Measurements from ENCODE around the gene PROC.
"Not testable (repeated sequence)": the region's sequence is repeated elsewhere in the genome, so short reads cannot be mapped to it uniquely, and the experiment has no call there.

Gene PROC

DNA sequence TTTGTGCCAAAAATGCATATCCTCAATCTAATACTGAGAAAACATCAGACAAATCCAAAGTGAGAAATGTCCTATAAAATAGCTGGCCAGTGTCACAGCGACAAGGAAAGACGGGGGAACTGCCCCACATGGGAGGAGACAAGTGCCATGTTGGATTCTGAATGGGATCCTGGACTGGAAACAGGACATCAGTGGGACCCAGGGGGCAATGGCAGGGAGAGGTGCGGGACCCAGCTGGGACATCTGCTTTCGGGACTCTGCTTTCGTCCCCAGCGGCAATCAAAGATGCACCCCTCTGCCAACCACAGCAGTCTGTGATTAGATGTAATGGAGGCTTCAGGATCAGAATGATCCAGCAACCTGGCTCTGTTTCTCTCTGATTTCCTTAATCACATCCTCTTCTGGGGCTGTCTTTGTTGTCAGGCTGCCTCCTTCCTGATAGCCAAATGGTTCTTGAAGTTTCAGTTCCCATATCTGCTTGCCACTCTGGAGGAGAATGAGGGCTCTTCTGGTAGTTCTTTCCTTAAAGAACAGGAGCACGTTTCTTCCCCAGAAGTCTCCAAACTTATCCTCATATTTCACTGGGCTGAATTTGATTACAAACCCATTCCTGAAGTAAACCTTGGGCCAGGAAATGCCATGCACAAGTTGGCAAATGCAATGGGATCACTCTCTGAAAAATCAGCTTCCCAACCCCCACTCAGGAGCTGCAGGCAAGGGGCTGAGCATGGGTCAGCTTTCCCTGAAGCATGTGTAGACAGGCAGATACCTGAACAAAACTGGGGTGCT lies 13.6 kb upstream of the PROC start:
- no peaks in the 10 kb centered on the region for H3K36me3 Mint-ChIP-seq
- no peaks in the 10 kb centered on the region for H3K27me3 Mint-ChIP-seq
- H3K4me1 Mint-ChIP-seq (ENCODE audit: low read depth): peaks cover 8% of the 10 kb centered on the region
- no peak overlapping the region for H3K27ac Mint-ChIP-seq
- no peak overlapping the region for H3K4me3 Mint-ChIP-seq
- H3K9me3 Mint-ChIP-seq (ENCODE audit: low read depth): no peaks in the 10 kb centered on the region

DNA sequence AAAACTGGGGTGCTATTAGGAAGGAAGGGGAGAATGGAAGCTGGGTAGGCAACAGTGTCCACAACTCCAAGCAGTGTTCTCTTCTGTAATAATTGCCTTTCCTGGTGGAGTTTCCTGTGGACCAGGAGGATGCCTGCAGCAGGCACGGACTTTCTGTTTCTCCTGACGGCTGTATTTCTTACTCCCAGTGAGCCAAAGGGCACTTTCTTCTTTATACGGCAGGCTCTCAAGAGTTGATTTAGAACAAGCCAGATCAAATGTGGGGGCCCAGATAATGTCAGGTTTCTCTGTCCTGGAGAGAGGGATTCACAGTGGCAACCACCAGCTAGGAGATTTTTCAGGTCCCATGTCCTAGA lies 13.0 kb upstream of the PROC start:
- Mint-ChIP-seq H3K4me1 (ENCODE audit: low read depth) (peaks cover 12% of the 10 kb centered on the region), H3K4me3 (no peak overlapping the region), H3K9me3 (ENCODE audit: low read depth) (no peaks in the 10 kb centered on the region), H3K36me3 (no peaks in the 10 kb centered on the region), H3K27me3 (no peaks in the 10 kb centered on the region), H3K27ac (no peak overlapping the region)

DNA sequence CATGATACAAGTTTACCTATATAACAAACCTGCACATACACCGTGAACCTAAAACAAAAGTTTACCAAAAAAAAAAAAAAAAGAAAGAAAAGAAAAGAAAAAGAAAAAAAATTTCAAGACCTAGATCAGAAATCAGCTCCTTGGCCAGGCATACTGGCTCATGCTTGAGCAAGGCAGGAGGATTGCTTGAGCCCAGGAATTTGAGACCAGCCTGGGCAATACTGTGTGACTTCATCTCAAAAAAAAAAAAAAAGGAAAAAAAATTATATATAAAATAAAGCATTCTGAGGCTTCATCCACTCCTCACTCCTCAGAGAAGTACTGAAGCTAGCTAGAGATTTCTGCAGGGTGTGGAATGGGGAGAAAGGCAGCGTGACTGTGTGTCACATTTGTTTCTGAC lies 11.8 kb upstream of the PROC start:
- Mint-ChIP-seq H3K9me3 (ENCODE audit: low read depth) (no peaks in the 10 kb centered on the region), H3K4me3 (no peak overlapping the region), H3K36me3 (no peaks in the 10 kb centered on the region), H3K4me1 (ENCODE audit: low read depth) (peaks cover 23% of the 10 kb centered on the region), H3K27me3 (no peaks in the 10 kb centered on the region), H3K27ac (no peak overlapping the region)

DNA sequence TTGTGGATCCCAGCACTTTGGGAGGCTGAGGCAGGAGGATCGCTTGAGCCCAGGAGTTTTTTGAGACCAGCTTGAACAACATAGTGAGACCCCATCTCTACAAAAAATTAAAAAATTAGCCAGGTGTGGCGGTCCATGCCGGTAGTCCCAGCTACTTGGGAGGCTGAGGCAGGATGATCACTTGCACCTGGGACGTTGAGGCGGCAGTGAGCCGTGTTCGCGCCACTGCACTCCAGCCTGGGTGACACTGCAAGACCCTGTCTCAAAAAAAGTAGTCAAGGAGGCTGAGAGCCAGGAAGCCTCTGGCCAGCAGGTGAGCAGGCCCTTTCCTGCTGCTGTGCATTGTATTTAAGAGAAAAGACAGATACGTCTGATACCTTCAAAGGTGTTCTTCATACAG lies 11.1 kb upstream of the PROC start:
- Mint-ChIP-seq H3K27me3 (no peaks in the 10 kb centered on the region), H3K9me3 (ENCODE audit: low read depth) (no peaks in the 10 kb centered on the region), H3K4me3 (peak overlapping the region; percentile 57), H3K36me3 (no peaks in the 10 kb centered on the region), H3K27ac (no peak overlapping the region), H3K4me1 (ENCODE audit: low read depth) (peaks cover 27% of the 10 kb centered on the region)

DNA sequence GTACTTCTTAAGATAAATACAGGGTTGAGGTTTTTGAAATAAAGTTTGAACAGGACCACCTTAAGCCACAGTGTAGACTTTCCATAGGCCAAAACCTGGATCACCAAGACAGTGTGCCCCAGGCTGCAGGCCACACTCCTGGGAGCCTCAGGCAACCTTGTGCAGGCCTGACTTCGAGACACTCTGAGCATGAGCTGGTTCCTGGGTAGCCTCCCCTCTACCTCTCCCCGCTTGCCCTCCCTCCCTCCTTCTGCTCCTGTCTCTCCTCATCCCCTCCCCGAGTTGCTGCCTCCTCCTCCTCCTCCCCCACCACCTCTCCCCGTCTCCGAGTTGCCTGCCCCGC lies 10.6 kb upstream of the PROC start:
- H3K4me3 Mint-ChIP-seq: peak overlapping the region; percentile 57
- no peaks in the 10 kb centered on the region for H3K9me3 Mint-ChIP-seq (ENCODE audit: low read depth)
- H3K27ac Mint-ChIP-seq: no peak overlapping the region

DNA sequence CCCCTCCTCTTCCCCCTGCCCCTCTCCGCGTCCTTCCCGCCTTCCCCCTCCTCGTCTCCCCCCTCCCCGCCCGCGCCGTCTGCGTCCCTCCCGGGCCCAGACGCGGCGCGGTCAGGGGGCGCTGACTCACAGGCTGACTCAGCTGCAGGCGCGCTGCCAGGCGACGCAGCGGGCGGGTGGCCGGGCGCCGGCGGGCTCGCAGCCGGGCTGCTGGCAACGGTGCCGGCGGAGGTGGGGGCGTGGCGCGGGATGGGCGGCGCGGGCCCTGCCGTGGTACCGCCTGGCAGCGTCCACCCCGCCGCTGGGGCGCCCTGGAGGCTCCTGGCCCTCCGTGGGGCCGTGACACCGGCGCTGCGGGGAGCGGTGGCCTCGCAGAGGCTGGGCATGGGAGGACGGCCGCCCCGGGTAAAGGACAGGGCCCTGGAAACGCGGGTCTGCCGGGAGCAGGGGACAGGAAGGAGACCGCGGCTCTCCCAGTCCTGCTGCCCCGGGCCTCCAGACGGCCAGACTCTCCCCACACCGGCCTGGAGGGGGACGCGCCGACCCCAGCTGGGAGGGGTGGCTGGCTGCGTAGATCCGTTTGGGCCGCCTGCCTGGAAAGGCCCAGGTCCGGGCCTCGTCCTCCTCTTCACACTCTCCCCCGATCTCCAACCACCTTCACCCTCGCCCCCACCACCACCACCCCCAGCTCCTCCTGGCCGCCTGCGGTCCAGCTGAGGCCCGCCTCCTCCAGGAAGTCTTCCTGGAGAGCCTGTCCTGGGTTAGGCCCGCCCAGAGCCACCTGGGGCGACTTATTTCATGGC lies 10.0 kb upstream of the PROC start:
- H3K36me3 Mint-ChIP-seq: peaks cover 3% of the 10 kb centered on the region
- H3K27ac Mint-ChIP-seq: no peak overlapping the region
- no peaks in the 10 kb centered on the region for H3K27me3 Mint-ChIP-seq
- peak overlapping the region; percentile 51 for H3K4me3 Mint-ChIP-seq
- no peaks in the 10 kb centered on the region for H3K9me3 Mint-ChIP-seq (ENCODE audit: low read depth)
- H3K4me1 Mint-ChIP-seq (ENCODE audit: low read depth): peaks cover 29% of the 10 kb centered on the region

More for the DNA sequence above, 10.6 kb upstream of the PROC start:
- Mint-ChIP-seq H3K36me3 (no peaks in the 10 kb centered on the region), H3K4me1 (ENCODE audit: low read depth) (peaks cover 28% of the 10 kb centered on the region), H3K27me3 (no peaks in the 10 kb centered on the region)

DNA sequence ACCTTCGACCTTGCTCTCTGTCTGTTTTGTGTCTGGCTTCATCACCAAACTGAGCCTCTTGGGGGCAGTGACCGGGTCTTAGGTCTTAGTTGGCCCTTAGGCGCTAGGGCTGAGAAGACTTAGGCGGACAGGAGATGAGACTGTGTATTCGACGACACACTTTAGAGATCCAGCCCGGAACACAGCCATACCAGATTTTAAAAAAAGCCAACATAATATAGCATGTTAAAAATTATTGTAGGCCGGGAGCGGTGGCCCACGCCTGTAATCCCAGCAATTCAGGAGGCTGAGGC lies 9.5 kb upstream of the PROC start:
- Mint-ChIP-seq H3K27me3 (no peaks in the 10 kb centered on the region), H3K27ac (peak overlapping the region; percentile 41), H3K4me3 (peak overlapping the region; percentile 51), H3K9me3 (ENCODE audit: low read depth) (no peaks in the 10 kb centered on the region), H3K36me3 (peaks cover 4% of the 10 kb centered on the region), H3K4me1 (ENCODE audit: low read depth) (peaks cover 30% of the 10 kb centered on the region)

DNA sequence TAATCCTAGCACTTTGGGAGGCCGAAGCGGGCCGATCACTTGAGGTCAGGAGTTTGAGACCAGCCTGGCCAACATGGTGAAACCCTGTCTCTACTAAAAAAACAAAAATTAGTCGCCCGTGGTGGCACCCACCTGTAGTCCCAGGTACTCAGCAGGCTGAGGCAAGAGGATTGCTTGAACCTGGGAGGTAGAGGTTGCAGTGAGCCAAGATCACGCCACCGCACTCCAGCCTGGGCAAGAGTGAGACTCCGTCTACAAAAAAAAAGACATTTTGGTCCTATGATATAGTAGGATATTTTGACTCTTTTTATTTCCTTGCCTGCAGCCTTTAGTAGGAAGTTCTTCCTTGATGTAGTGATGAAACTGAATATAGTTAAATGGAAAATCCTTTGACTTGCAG lies 8.5 kb upstream of the PROC start:
- not testable (repeated sequence) for H3K36me3 Mint-ChIP-seq; H3K9me3 Mint-ChIP-seq (ENCODE audit: low read depth); H3K4me3 Mint-ChIP-seq; H3K27ac Mint-ChIP-seq; H3K27me3 Mint-ChIP-seq
- peaks cover 30% of the 10 kb centered on the region for H3K4me1 Mint-ChIP-seq (ENCODE audit: low read depth)

DNA sequence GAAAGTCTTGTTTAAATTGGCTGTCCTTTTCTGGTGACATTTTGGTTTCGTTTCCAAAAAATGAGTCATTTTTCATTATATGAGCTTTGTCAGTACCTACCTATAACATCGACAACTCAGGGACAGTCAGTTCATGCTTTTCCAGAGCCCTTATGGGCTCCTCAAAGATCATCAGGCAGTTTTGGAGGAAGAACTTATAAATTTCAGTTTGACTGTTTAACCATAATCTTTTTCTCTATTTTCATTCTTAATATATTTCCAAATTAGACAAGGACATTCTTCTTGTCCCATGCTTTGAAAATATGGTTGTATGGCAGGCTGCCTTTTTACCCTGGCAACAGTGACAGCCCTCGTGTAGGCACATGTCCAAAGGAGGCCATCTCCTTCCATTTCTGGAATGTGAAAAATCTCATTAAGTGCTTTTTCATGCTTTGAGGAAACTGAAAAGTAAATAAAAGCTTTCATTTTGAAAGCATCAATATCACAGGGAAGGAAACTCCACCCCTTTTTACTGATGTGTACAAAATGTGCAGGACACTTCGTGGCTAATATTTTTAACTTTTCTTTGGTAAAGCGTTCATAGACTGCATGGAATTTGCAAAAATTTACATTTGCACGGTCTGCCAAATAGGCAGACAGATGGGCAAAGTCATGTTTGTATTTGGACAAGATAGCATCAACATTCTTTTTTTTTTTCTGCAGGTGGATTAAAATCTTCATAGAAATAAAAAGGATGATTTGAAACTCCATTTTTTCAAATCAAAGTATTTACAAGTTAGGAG lies 7.2 kb upstream of the PROC start:
- H3K36me3 Mint-ChIP-seq: peaks cover 4% of the 10 kb centered on the region
- peaks cover 34% of the 10 kb centered on the region for H3K4me1 Mint-ChIP-seq (ENCODE audit: low read depth)
- peak overlapping the region; percentile 97 for H3K27ac Mint-ChIP-seq
- H3K9me3 Mint-ChIP-seq (ENCODE audit: low read depth): no peaks in the 10 kb centered on the region
- peak overlapping the region; percentile 81 for H3K4me3 Mint-ChIP-seq
- H3K27me3 Mint-ChIP-seq: no peaks in the 10 kb centered on the region

DNA sequence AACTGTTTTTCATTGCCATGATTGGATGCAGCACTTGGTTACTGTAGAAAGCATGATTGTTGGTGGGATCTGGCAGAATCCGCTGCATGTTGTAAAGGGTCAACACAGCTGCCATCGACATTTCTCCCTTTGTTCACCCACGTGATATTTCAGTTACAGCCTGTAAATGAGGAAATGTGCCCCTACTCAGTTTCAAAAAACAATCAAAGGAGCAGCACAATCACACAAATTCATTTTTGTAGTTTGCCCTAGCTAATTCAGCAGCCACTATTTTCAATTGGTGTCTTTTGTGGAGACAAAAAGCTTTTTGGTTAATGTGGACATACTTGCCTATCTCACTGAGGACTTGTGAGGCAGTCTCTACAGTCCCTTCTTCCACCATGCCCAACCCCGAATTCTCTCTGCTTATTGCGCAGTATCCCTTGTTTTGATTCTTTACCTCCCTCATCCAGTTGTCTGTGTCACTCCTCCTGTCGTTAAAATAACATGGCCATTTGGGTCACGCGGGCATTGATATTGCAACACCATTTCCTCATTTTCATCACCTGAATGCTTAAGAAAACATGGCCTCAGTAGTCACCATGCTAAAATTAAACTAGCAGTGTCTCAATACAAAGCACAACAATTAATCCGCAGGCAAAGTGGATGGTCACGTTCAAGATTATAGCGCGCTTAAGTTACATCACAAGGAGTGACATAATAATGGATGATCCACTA lies 6.4 kb upstream of the PROC start:
- H3K27ac Mint-ChIP-seq: peak overlapping the region; percentile 97
- H3K9me3 Mint-ChIP-seq (ENCODE audit: low read depth): no peaks in the 10 kb centered on the region
- no peaks in the 10 kb centered on the region for H3K27me3 Mint-ChIP-seq
- peaks cover 41% of the 10 kb centered on the region for H3K4me1 Mint-ChIP-seq (ENCODE audit: low read depth)
- no peak overlapping the region for H3K4me3 Mint-ChIP-seq
- peaks cover 4% of the 10 kb centered on the region for H3K36me3 Mint-ChIP-seq

DNA sequence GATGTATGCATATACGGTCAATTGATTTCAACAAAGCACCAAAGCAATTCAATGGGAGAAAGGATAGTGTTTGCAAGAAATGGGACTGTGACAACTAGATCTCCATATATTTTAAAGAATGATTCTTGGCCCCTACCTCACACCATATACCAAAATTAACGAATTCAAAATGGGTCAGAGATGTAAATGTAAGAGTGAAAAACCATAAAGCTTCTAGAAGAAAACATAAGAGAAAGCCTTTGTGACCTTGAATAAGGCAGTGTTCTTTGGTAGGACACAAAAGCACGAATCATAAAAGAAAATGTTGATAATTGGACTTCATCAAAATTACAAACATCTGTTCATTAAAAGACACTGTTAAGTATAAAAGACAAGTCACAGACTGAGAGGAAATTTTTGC lies 5.0 kb upstream of the PROC start:
- Mint-ChIP-seq H3K9me3 (ENCODE audit: low read depth) (no peaks in the 10 kb centered on the region), H3K27ac (no peak overlapping the region), H3K4me1 (ENCODE audit: low read depth) (peaks cover 40% of the 10 kb centered on the region), H3K4me3 (no peak overlapping the region), H3K27me3 (no peaks in the 10 kb centered on the region), H3K36me3 (peaks cover 4% of the 10 kb centered on the region)

DNA sequence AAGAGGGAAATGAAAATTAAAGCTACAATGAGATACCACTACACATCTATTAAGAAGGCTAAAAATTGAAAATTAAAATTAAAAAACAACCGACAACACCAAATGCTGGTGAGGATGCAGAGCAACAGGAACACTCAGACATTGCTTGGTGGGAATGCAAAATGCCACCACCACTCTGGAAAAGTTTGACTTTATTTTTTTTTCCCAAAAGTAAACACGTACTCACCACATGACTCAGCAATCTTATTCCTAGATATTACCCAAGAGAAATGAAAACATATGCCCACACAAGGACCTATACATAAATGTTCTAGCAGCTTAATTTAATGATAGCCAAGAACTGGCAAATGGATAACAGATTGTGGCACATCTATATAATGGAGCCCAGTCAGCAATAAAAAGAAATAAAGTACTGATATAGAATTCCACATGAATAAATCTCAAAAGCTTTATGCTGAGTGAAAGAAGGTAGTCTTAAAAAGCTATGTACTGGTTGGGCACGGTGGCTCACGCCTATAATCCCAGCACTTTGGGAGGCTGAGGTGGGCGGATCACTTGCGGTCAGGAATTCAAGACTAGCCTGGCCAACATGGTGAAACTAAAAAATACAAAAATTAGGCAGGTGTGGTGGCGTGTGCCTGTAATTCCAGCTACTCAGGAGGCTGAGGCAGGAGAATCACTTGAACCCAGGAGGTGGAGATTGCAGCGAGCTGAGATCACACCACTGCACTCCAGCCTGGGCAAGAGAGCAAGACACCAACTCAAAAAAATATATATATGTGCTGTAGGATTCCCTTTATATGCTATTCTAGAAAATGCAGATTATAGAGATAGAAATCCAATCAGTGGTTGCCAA lies 4.2 kb upstream of the PROC start:
- H3K4me3 Mint-ChIP-seq: no peak overlapping the region
- peaks cover 38% of the 10 kb centered on the region for H3K4me1 Mint-ChIP-seq (ENCODE audit: low read depth)
- H3K27me3 Mint-ChIP-seq: no peaks in the 10 kb centered on the region
- no peak overlapping the region for H3K27ac Mint-ChIP-seq
- peaks cover 4% of the 10 kb centered on the region for H3K36me3 Mint-ChIP-seq
- no peaks in the 10 kb centered on the region for H3K9me3 Mint-ChIP-seq (ENCODE audit: low read depth)

DNA sequence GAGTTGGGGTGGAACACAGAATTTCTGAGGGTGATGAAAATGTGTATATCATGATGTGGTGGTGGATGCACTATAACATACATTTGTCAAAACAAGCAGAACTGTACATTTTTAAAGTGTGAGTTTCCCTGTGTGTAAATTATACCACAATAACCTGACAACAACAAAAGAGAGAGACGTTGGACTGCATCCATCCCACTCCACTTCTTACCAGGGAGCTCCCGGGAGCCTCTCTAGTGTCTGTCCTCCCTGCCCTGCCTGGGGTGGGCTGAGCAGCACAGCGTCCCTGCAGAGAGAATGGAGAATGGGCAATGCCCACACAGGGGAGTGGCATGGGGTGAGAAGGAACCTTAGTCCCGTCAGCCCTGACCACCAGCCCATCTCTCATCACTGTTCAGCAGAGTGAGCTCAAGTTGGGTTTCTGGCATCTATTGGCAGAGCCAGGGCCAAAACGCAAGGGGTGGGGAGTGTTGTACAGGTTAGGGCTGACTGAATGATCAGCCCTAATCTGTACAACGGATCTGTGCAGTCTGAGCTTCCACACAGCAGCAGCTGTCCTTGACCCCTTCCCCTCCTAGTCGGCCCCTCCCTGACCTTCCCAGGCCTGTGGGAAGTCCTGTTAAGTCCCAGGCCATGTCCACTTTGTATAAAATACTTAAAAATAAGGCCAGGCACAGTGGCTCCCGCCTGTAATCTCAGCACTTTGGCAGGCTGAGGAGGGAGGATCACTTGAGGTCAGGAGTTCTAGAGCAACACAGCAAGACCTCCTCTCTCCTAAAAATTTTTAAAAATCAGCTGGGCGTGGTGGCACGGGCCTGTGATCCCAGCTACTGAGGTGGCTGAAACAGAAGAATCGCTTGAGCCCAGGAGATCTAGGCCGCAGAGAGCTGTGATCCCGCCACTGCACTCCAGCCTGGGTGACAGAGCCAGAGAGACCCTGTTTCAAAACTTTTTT lies 3.3 kb upstream of the PROC start:
- peak overlapping the region; percentile 48 for H3K4me3 Mint-ChIP-seq
- peaks cover 4% of the 10 kb centered on the region for H3K36me3 Mint-ChIP-seq
- H3K4me1 Mint-ChIP-seq (ENCODE audit: low read depth): peaks cover 37% of the 10 kb centered on the region
- no peaks in the 10 kb centered on the region for H3K27me3 Mint-ChIP-seq
- H3K27ac Mint-ChIP-seq: no peak overlapping the region
- no peaks in the 10 kb centered on the region for H3K9me3 Mint-ChIP-seq (ENCODE audit: low read depth)

All from activated naive CD8-positive, alpha-beta T cell (primary cell).